GM23338 (cell line): ENCODE results near the gene TMEM144. TPM values are rescaled to one million over a fixed set of nuclear protein-coding genes. Genes with fewer than 3 reads are reported as not detected.
"Not testable (repeated sequence)": the region's sequence is repeated elsewhere in the genome, so short reads cannot be mapped to it uniquely, and the experiment has no call there.

Experiments
- ATAC-seq: fragments of 200-7000 bp; cut with Tn5 transposase; 3 replicates; pipeline ENCODE4 v1.9.1; 2020
- DNase-seq: peaks from one replicate; pipeline ENCODE4 v3.0.0-alpha.2; 2015; ENCODE audit warnings: low spot score
- H2AFZ ChIP-seq: fragments of 200-600 bp; sonication (generic); 2 replicates; pipeline ENCODE4 v1.8.0; 2016; ENCODE audit warnings: antibody characterized with exemption, mild to moderate bottlenecking, moderate library complexity
- H3F3A ChIP-seq: fragments of 200-600 bp; sonication (generic); replicated peaks from 2 replicates; pipeline ENCODE4 v1.8.0; 2017; ENCODE audit warnings: antibody characterized with exemption, mixed run types, low read depth
- H3K27ac ChIP-seq: fragments of 200-600 bp; sonication (generic); 2 replicates; pipeline ENCODE4 v1.6.1; 2016; ENCODE audit warnings: low read depth
- H3K27me3 ChIP-seq: fragments of 200-600 bp; sonication (generic); 2 replicates; pipeline ENCODE4 v1.8.0; 2016; ENCODE audit warnings: mild to moderate bottlenecking, mixed run types, moderate library complexity; ENCODE audit not compliant: insufficient read depth
- H3K36me3 ChIP-seq: fragments of 200-600 bp; sonication (generic); 2 replicates; pipeline ENCODE4 v1.8.0; 2016; ENCODE audit warnings: mild to moderate bottlenecking; ENCODE audit not compliant: insufficient read depth
- H3K4me1 ChIP-seq: fragments of 200-600 bp; sonication (generic); 2 replicates; pipeline ENCODE4 v1.8.0; 2016; ENCODE audit warnings: mild to moderate bottlenecking, moderate library complexity; ENCODE audit not compliant: insufficient read depth
- H3K4me2 ChIP-seq: fragments of 200-600 bp; sonication (generic); 2 replicates; pipeline ENCODE4 v1.7.1; 2017; ENCODE audit warnings: mixed run types
- H3K4me3 ChIP-seq: fragments of 200-600 bp; sonication (generic); 2 replicates; pipeline ENCODE4 v1.6.1; 2016; ENCODE audit warnings: mixed run types
- H3K79me2 ChIP-seq: fragments of 200-600 bp; sonication (generic); replicated peaks from 2 replicates; pipeline ENCODE4 v1.8.0; 2017; ENCODE audit warnings: mild to moderate bottlenecking; ENCODE audit not compliant: insufficient read depth
- H3K9me2 ChIP-seq: fragments of 200-600 bp; sonication (generic); 2 replicates; pipeline ENCODE4 v1.8.0; 2017; ENCODE audit not compliant: insufficient read depth
- H4K20me1 ChIP-seq: fragments of 200-600 bp; sonication (generic); replicated peaks from 2 replicates; pipeline ENCODE4 v1.8.0; 2017; ENCODE audit warnings: mild to moderate bottlenecking; ENCODE audit not compliant: insufficient read depth
- H3K27ac Mint-ChIP-seq: 2 replicates; pipeline ENCODE4 v1.8.0; 2020; ENCODE audit warnings: inconsistent platforms, mild to moderate bottlenecking, moderate library complexity, mixed read lengths
- H3K27me3 Mint-ChIP-seq: 3 replicates; pipeline ENCODE4 v1.8.0; 2022; ENCODE audit warnings: low read depth, mild to moderate bottlenecking, moderate library complexity, mixed read lengths, inconsistent platforms; ENCODE audit not compliant: insufficient read depth, poor library complexity
- H3K36me3 Mint-ChIP-seq: 3 replicates; pipeline ENCODE4 v1.8.0; 2021; ENCODE audit warnings: low read depth, mild to moderate bottlenecking, inconsistent platforms, moderate library complexity, mixed read lengths
- H3K4me1 Mint-ChIP-seq: 3 replicates; pipeline ENCODE4 v1.8.0; 2020; ENCODE audit warnings: mild to moderate bottlenecking, inconsistent platforms, mixed read lengths
- H3K4me3 Mint-ChIP-seq: 3 replicates; pipeline ENCODE4 v1.8.0; 2021; ENCODE audit warnings: moderate library complexity, mild to moderate bottlenecking, inconsistent platforms, mixed read lengths
- H3K9me3 Mint-ChIP-seq: 3 replicates; pipeline ENCODE4 v1.8.0; 2020; ENCODE audit warnings: moderate library complexity, mild to moderate bottlenecking, inconsistent platforms, mixed read lengths
- CREB1 ChIP-seq: fragments of 250-450 bp; sonication (Bioruptor Pico); IDR thresholded peaks from 2 replicates; pipeline ENCODE4 v1.5.0; 2020; ENCODE audit warnings: low read depth, mild to moderate bottlenecking, moderate library complexity
- POLR2AphosphoS5 ChIP-seq: IDR thresholded peaks from 2 replicates; pipeline ENCODE4 v1.6.1; 2016; ENCODE audit warnings: antibody characterized with exemption, low read depth
- REST ChIP-seq: IDR thresholded peaks from one replicate; pipeline ENCODE4 v1.6.1; 2018; ENCODE audit warnings: antibody characterized with exemption; ENCODE audit not compliant: unreplicated experiment
- STAT1 ChIP-seq: IDR thresholded peaks from one replicate; pipeline ENCODE4 v1.6.1; 2016; ENCODE audit warnings: antibody characterized with exemption; ENCODE audit not compliant: unreplicated experiment
- ZNF462 ChIP-seq: fragments of 250-450 bp; sonication (Bioruptor Pico); IDR thresholded peaks from 2 replicates; pipeline ENCODE4 v1.5.0; 2020; ENCODE audit warnings: mild to moderate bottlenecking, moderate library complexity
- polyA plus RNA-seq: library from polyadenylated mRNA; unstranded; fragments of >200 nt; fragmentation: Nextera tagmentation; extraction: Ambion mirVana; gene quantifications from 2 replicates; pipeline ENCODE4 v1.2.1, GENCODE V29; 2016
- total RNA-seq: library from RNA; depleted of rRNA; stranded (reverse); fragments of >200 nt; shearing (Covaris generic); gene quantifications from 2 replicates; pipeline ENCODE4 v1.2.3, GENCODE V29; 2014

TMEM144 gene
- total and polyA plus RNA-seq, 2 experiments from 2014 or later = 1.3 to 1.7 TPM

GRCh38 chr4:158227880-158228279 lies 17.6 kb downstream of the TMEM144 start:
- not testable (repeated sequence) for H3K4me1 Mint-ChIP-seq, H3K27me3 Mint-ChIP-seq, H3K27ac Mint-ChIP-seq, H3K27ac ChIP-seq, H3K4me2 ChIP-seq, H3K36me3 Mint-ChIP-seq, H3F3A ChIP-seq, H3K36me3 ChIP-seq, H4K20me1 ChIP-seq, H3K4me1 ChIP-seq, H3K4me3 Mint-ChIP-seq, H3K9me2 ChIP-seq, H3K27me3 ChIP-seq, H3K79me2 ChIP-seq, ATAC-seq, H3K4me3 ChIP-seq, DNase-seq, H2AFZ ChIP-seq, H3K9me3 Mint-ChIP-seq

- H3K4me1 Mint-ChIP-seq, H3F3A ChIP-seq, H3K36me3 ChIP-seq, H2AFZ ChIP-seq, H3K4me2 ChIP-seq, ATAC-seq, H3K4me3 Mint-ChIP-seq, H3K27me3 Mint-ChIP-seq, H3K27me3 ChIP-seq, H3K36me3 Mint-ChIP-seq, DNase-seq, H3K4me1 ChIP-seq, H3K27ac Mint-ChIP-seq, H3K4me3 ChIP-seq, H3K27ac ChIP-seq, H3K9me3 Mint-ChIP-seq, H4K20me1 ChIP-seq, H3K79me2 ChIP-seq, H3K9me2 ChIP-seq: not testable (repeated sequence)
Observed at GRCh38 chr4:158228399-158228798, 18.1 kb downstream of the TMEM144 start.

- H3K27me3 Mint-ChIP-seq = no peaks in the 10 kb centered on the region
- Histone ChIP-seq H3K27me3 (no peaks in the 10 kb centered on the region), H3F3A (no peaks in the 10 kb centered on the region), H3K4me2 (no peak overlapping the region), H3K9me2 (no peaks in the 10 kb centered on the region; the same call in 1 of the 2 replicates), H4K20me1 (no peaks in the 10 kb centered on the region), H3K36me3 (0 out of 2 replicates have a peak, but pooled peaks cover 3% of the 10 kb centered on the region), H3K4me3 (no peak overlapping the region), H2AFZ (no peak overlapping the region), H3K27ac (no peak overlapping the region), H3K4me1 (no peaks in the 10 kb centered on the region; the same call in 1 of the 2 replicates), H3K79me2 (no peaks in the 10 kb centered on the region)
- peaks cover 5% of the 10 kb centered on the region; the same call in 1 of the 3 replicates for H3K9me3 Mint-ChIP-seq
- H3K36me3 Mint-ChIP-seq = no peaks in the 10 kb centered on the region
- DNase-seq (no peak), ATAC-seq (peak; percentile 75)
- no peak overlapping the region for H3K27ac Mint-ChIP-seq
- no peak for TF ChIP-seq CREB1
- no peak for TF ChIP-seq REST
- TF ChIP-seq STAT1 = no peak
- no peak for TF ChIP-seq POLR2AphosphoS5
- 0 out of 2 replicates have a peak, but pooled peaks have one; percentile 27 for TF ChIP-seq ZNF462 (CRISPR knock-in tag)
- H3K4me3 Mint-ChIP-seq = no peak overlapping the region
- H3K4me1 Mint-ChIP-seq = peaks cover 4% of the 10 kb centered on the region
Observed at GRCh38 chr4:158229768-158230167, 19.5 kb downstream of the TMEM144 start.
